HepG2 (cell line): ENCODE results near the gene WDR35. TPM values are rescaled to one million over a fixed set of nuclear protein-coding genes. Genes with fewer than 3 reads are reported as not detected.

ENCODE experiments used
- ATAC-seq: fragments of 200-7000 bp; cut with Tn5 transposase; 3 replicates; pipeline ENCODE4 v1.9.1; 2020; ENCODE audit warnings: mild to moderate bottlenecking, moderate library complexity
- BruUV-seq: library from RNA; stranded (reverse); fragments of 400-500 nt; replicated peaks from 2 replicates; lab custom pipeline; 2021; lab: Mats Ljungman, UMichigan
- CTCF ChIA-PET: fragments of 300-600 bp; formaldehyde crosslinking; extraction: SDS; loops from one replicate; lab custom pipeline; 2021; ENCODE audit warnings: low total read pairs, inconsistent platforms, low intra/inter-chr PET ratio; lab: Yijun Ruan, JAX
- POLR2A ChIA-PET: fragments of 350-600 bp; sonication (Branson Sonifier 250); formaldehyde crosslinking; loops from one replicate; lab custom pipeline; 2020; ENCODE audit warnings: antibody characterized with exemption, inconsistent platforms; lab: Yijun Ruan, JAX
- DNase-seq: peaks from one replicate; pipeline ENCODE4 v3.0.0-alpha.2; 2015; ENCODE audit warnings: low spot score
- FAIRE-seq: peaks from 3 replicates; lab custom pipeline; 2011; peaks lifted over from hg19 to GRCh38; lab: Jason Lieb, UNC
- H2AFZ ChIP-seq: one replicate; pipeline ENCODE4 v1.6.1; 2011; ENCODE audit warnings: low read length, inconsistent platforms
- H3K27ac ChIP-seq: fragments of 300-600 bp; 3 replicates; pipeline ENCODE4 v1.8.0; 2011; ENCODE audit warnings: mixed run types, mild to moderate bottlenecking, mixed read lengths, low read length, inconsistent platforms; ENCODE audit not compliant: insufficient read depth; ENCODE audit errors: extremely low read length
- H3K27me3 ChIP-seq, 2 experiments: fragments of 200-600 bp in 1 of 2; 2 replicates in 1 of 2; 3 replicates in 1 of 2; pipeline versions ENCODE4 v1.6.0 to v1.8.0; 2011; ENCODE audit warnings: low read length in 2 of 2, mild to moderate bottlenecking in 2 of 2, moderate library complexity in 2 of 2, inconsistent platforms in 1 of 2; ENCODE audit not compliant: insufficient read depth in 2 of 2, control insufficient read depth in 1 of 2
- H3K36me3 ChIP-seq, 2 experiments: fragments of 200-600 bp in 1 of 2; replicated peaks in 1 of 2; 2 replicates in 1 of 2; 3 replicates in 1 of 2; pipeline versions ENCODE4 v1.5.1 to v1.8.0; 2011; ENCODE audit warnings: low read length in 2 of 2, inconsistent platforms in 1 of 2; ENCODE audit not compliant: insufficient read depth in 2 of 2, control insufficient read depth in 1 of 2
- H3K4me1 ChIP-seq: 2 replicates; pipeline ENCODE4 v1.5.1; 2012; ENCODE audit warnings: low read length, inconsistent platforms; ENCODE audit not compliant: insufficient read depth
- H3K4me2 ChIP-seq: 2 replicates; pipeline ENCODE4 v1.6.0; 2011; ENCODE audit warnings: low read depth, low read length, inconsistent platforms
- H3K4me3 ChIP-seq, 3 experiments: fragments of 200-600 bp in 1 of 3; sonication (generic), shearing (Covaris generic) in 1 of 3; replicated peaks in 1 of 3; 2 replicates each; pipeline ENCODE4 v1.5.1; 2011 to 2016; ENCODE audit warnings: low read length in 3 of 3, inconsistent platforms in 2 of 3, low read depth in 2 of 3, mild to moderate bottlenecking in 2 of 3, control low read depth in 1 of 3, mixed read lengths in 1 of 3; ENCODE audit not compliant: insufficient read depth in 1 of 3
- H3K79me2 ChIP-seq: one replicate; pipeline ENCODE4 v1.6.1; 2011; ENCODE audit warnings: low read length, inconsistent platforms; ENCODE audit not compliant: insufficient read depth
- H3K9ac ChIP-seq: 2 replicates; pipeline ENCODE4 v1.6.0; 2011; ENCODE audit warnings: mild to moderate bottlenecking, low read depth, low read length, inconsistent platforms; ENCODE audit not compliant: insufficient read depth
- H3K9me3 ChIP-seq: 2 replicates; pipeline ENCODE4 v1.5.1; 2012; ENCODE audit warnings: mild to moderate bottlenecking, low read length
- H4K20me1 ChIP-seq: 2 replicates; pipeline ENCODE4 v1.6.0; 2011; ENCODE audit warnings: inconsistent platforms, mild to moderate bottlenecking, low read length, moderate library complexity; ENCODE audit not compliant: insufficient read depth
- ARNTL ChIP-seq: sonication (generic); formaldehyde crosslinking; IDR thresholded peaks from 2 replicates; pipeline ENCODE4 v1.4.0; 2020; ENCODE audit warnings: mild to moderate bottlenecking, missing genetic modification reagents
- ETV6 ChIP-seq: sonication (generic); formaldehyde crosslinking; conservative IDR thresholded peaks from 2 replicates; pipeline ENCODE4 v1.4.0; 2020; ENCODE audit warnings: missing genetic modification reagents
- HDAC6 ChIP-seq: fragments of 200-600 bp; sonication (generic); IDR thresholded peaks from 2 replicates; pipeline ENCODE4 v1.7.0; 2017; ENCODE audit warnings: mild to moderate bottlenecking, antibody characterized with exemption, low read length, low read depth
- JDP2 ChIP-seq: sonication (generic); formaldehyde crosslinking; IDR thresholded peaks from 2 replicates; pipeline ENCODE4 v1.8.1; 2022; ENCODE audit warnings: missing genetic modification reagents, borderline replicate concordance
- NKX3-1 ChIP-seq: sonication (generic); formaldehyde crosslinking; IDR thresholded peaks from 2 replicates; pipeline ENCODE4 v1.5.0; 2020; ENCODE audit warnings: missing genetic modification reagents
- ONECUT2 ChIP-seq: sonication (generic); formaldehyde crosslinking; IDR thresholded peaks from 2 replicates; pipeline ENCODE4 v1.4.0; 2020; ENCODE audit warnings: missing genetic modification reagents
- PHF5A ChIP-seq: IDR thresholded peaks from one replicate; pipeline ENCODE4 v1.6.1; 2018; ENCODE audit warnings: low read depth, missing genetic modification reagents; ENCODE audit not compliant: unreplicated experiment
- PPARG ChIP-seq: conservative IDR thresholded peaks from 2 replicates; pipeline ENCODE4 v1.6.1; 2016; ENCODE audit warnings: missing biosample characterization, missing genetic modification reagents
- RARG ChIP-seq: sonication (generic); formaldehyde crosslinking; IDR thresholded peaks from 2 replicates; pipeline ENCODE4 v1.4.0; 2020; ENCODE audit warnings: low read depth, mild to moderate bottlenecking, missing genetic modification reagents
- SMARCE1 ChIP-seq: fragments of 450-650 bp; IDR thresholded peaks from 2 replicates; pipeline ENCODE4 v1.6.1; 2017; ENCODE audit warnings: borderline replicate concordance
- THYN1 ChIP-seq: sonication (generic); formaldehyde crosslinking; IDR thresholded peaks from 2 replicates; pipeline ENCODE4 v1.8.1; 2023; ENCODE audit warnings: low read depth, mild to moderate bottlenecking, moderate library complexity, missing genetic modification reagents, borderline replicate concordance
- ZBTB7A ChIP-seq: sonication (generic); formaldehyde crosslinking; IDR thresholded peaks from 2 replicates; pipeline ENCODE4 v1.8.0; 2022; ENCODE audit warnings: mild to moderate bottlenecking, missing genetic modification reagents
- ZFP1 ChIP-seq: IDR thresholded peaks from 2 replicates; pipeline ENCODE4 v1.6.1; 2016
- ZFP62 ChIP-seq: sonication (generic); formaldehyde crosslinking; IDR thresholded peaks from 2 replicates; pipeline ENCODE4 v1.4.0; 2020; ENCODE audit warnings: missing genetic modification reagents
- ZNF777 ChIP-seq: sonication (generic); formaldehyde crosslinking; IDR thresholded peaks from 2 replicates; pipeline ENCODE4 v1.4.0; 2020; ENCODE audit warnings: missing genetic modification reagents
- ZSCAN30 ChIP-seq: sonication (generic); formaldehyde crosslinking; IDR thresholded peaks from 2 replicates; pipeline ENCODE4 v1.5.0; 2020; ENCODE audit warnings: mild to moderate bottlenecking, missing genetic modification reagents
- WGBS: methylation state at CpG from one replicate; pipeline ENCODE4 v1.1.6; 2017; ENCODE audit warnings: low lambda C conversion rate; 5-methylcytosine and 5-hydroxymethylcytosine counted together
- in situ Hi-C: cut with HindIII; loops from 2 replicates; pipeline ENCODE4 v1.10.0; 2017; ENCODE audit warnings: low pct_unique_long_range_greater_than_20kb; ENCODE audit not compliant: extremely low pct_ligation_motif_present
- intact Hi-C: fragments of 100-400 bp; cut with micrococcal nuclease; formaldehyde crosslinking; loops from one replicate; pipeline ENCODE4 v1.10.0; 2022; ENCODE audit not compliant: unreplicated experiment
- polyA plus RNA-seq, 8 experiments: library from polyadenylated mRNA; depleted of rRNA in 3 of 8; stranded (reverse) in 7 of 8; unstranded in 1 of 8; fragments of >200 nt; fragmentation: Illumina TruSeq in 4 of 8; extraction: Trizol in 4 of 8; gene quantifications; 2 replicates each; pipeline versions ENCODE4 v1.2.1 to v1.2.3, GENCODE V29; 2011 to 2016; ENCODE audit warnings: low read depth in 4 of 8, missing spikeins in 1 of 8, mixed read lengths in 1 of 8; ENCODE audit not compliant: insufficient read depth in 1 of 8
- total RNA-seq, 5 experiments: library from RNA; depleted of rRNA; stranded (reverse); fragments of >200 nt; fragmentation: Illumina TruSeq; extraction: Trizol; gene quantifications; 2 replicates each; pipeline ENCODE4 v1.2.3, GENCODE V29; 2016; ENCODE audit warnings: low read depth in 1 of 5
- TF ChIP-seq, protein P1 (sequence below), 2 experiments: IDR thresholded peaks; 2 replicates each; pipeline ENCODE4 v1.6.1; 2011 to 2012; ENCODE audit warnings: low read length in 2 of 2, borderline replicate concordance in 1 of 2, low read depth in 1 of 2, mild to moderate bottlenecking in 1 of 2, moderate library complexity in 1 of 2
- TF ChIP-seq, protein P2 (sequence below): IDR thresholded peaks from 2 replicates; pipeline ENCODE4 v1.6.1; 2018; ENCODE audit warnings: missing genetic modification reagents
- TF ChIP-seq, protein P3 (sequence below): sonication (generic); formaldehyde crosslinking; IDR thresholded peaks from 2 replicates; pipeline ENCODE4 v1.4.0; 2020; ENCODE audit warnings: missing genetic modification reagents

WDR35 gene
- total and polyA plus RNA-seq, 2 of the 13 experiments (the other 11 are each of a cell fraction or from before 2014, with no cell fraction given), result 11.1 to 19.6 TPM

DNA sequence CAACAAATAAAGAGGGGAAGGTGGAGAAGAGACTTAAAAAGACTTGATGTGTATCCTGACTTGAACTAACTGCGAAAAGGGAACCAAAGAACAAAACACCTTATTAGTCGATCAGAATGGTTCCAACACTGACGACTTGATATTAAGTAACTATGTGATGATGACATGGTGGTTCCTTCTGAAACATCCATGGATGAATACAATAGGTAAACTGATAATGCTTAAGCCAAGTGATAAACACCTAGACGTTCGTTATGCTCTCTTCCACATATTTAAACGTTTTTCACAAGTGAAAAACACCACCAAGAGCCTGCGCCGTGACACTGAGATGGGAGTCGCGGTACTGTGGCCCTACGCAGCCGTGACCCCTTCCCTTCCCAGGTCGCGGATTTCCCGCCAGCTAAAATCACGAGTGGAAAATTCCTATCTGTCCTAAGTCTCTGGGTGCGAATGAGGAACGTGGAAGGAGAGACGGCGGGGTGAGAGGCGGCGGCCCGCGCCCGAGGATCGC lies 88.9 kb downstream of the WDR35 start:
- peak; percentile 24 for DNase-seq
- peaks cover 34% of the 10 kb centered on the region for H3K4me1 ChIP-seq
- peak overlapping the region; percentile 96 for H3K4me2 ChIP-seq
- no peak for FAIRE-seq
- peaks cover 55% of the 10 kb centered on the region for H3K79me2 ChIP-seq
- peak overlapping the region; percentile 95 for H3K27ac ChIP-seq
- intact Hi-C loops (loop anchor here (2.0 to 5.0 kb wide), 2 partner anchors 38 to 1099 kb away; no protein-coding TSS in a partner anchor), in situ Hi-C loops (no loop called here)
- no peaks in the 10 kb centered on the region for H3K9me3 ChIP-seq
- POLR2A ChIA-PET, result interaction anchor here (0.6 to 1.4 kb wide), 15 partner anchors 10 to 1341 kb away, joined by 3 to 8 read pairs (median 4); partner anchors contain the start of genes RDH14 and WDR35
- peak overlapping the region; percentile 87 to 89 (median 87) for H3K4me3 ChIP-seq
- H3K9ac ChIP-seq, result peak overlapping the region; percentile 97
- peak overlapping the region; percentile 1 for H2AFZ ChIP-seq
- WGBS, result under 1% methylated on average over 26 of the region's 26 CpGs
- CTCF ChIA-PET, result no interaction called here
- 0 out of 5 replicates have a peak, but pooled peaks cover 0 to 3% of the 10 kb centered on the region in 2 experiments for H3K36me3 ChIP-seq
- H4K20me1 ChIP-seq, result peaks cover 15% of the 10 kb centered on the region; the same call in 1 of the 2 replicates
- no peaks in the 10 kb centered on the region; a peak in 1 of 5 replicates for H3K27me3 ChIP-seq
- no TSS peak for BruUV-seq
- ATAC-seq, result peak; percentile 20
- no peak for TF ChIP-seq HDAC6
- TF ChIP-seq, protein P1, sequence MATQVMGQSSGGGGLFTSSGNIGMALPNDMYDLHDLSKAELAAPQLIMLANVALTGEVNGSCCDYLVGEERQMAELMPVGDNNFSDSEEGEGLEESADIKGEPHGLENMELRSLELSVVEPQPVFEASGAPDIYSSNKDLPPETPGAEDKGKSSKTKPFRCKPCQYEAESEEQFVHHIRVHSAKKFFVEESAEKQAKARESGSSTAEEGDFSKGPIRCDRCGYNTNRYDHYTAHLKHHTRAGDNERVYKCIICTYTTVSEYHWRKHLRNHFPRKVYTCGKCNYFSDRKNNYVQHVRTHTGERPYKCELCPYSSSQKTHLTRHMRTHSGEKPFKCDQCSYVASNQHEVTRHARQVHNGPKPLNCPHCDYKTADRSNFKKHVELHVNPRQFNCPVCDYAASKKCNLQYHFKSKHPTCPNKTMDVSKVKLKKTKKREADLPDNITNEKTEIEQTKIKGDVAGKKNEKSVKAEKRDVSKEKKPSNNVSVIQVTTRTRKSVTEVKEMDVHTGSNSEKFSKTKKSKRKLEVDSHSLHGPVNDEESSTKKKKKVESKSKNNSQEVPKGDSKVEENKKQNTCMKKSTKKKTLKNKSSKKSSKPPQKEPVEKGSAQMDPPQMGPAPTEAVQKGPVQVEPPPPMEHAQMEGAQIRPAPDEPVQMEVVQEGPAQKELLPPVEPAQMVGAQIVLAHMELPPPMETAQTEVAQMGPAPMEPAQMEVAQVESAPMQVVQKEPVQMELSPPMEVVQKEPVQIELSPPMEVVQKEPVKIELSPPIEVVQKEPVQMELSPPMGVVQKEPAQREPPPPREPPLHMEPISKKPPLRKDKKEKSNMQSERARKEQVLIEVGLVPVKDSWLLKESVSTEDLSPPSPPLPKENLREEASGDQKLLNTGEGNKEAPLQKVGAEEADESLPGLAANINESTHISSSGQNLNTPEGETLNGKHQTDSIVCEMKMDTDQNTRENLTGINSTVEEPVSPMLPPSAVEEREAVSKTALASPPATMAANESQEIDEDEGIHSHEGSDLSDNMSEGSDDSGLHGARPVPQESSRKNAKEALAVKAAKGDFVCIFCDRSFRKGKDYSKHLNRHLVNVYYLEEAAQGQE (IDR thresholded peaks at IDR 0.05; ENCODE audit: borderline replicate concordance in 1 of 2, low read depth in 1 of 2, low read length in 2 of 2), result 0 out of 4 replicates have a peak, but pooled peaks of 1 of the 2 experiments have one; percentile 29
- TF ChIP-seq ZBTB7A (CRISPR knock-in tag), result 0 out of 2 replicates have a peak, but pooled peaks have one; percentile 9
- no peak for TF ChIP-seq PPARG
- TF ChIP-seq, protein P2, sequence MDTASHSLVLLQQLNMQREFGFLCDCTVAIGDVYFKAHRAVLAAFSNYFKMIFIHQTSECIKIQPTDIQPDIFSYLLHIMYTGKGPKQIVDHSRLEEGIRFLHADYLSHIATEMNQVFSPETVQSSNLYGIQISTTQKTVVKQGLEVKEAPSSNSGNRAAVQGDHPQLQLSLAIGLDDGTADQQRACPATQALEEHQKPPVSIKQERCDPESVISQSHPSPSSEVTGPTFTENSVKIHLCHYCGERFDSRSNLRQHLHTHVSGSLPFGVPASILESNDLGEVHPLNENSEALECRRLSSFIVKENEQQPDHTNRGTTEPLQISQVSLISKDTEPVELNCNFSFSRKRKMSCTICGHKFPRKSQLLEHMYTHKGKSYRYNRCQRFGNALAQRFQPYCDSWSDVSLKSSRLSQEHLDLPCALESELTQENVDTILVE (CRISPR knock-in tag), result no peak
- TF ChIP-seq RARG (CRISPR knock-in tag), result no peak
- TF ChIP-seq NKX3-1 (CRISPR knock-in tag), result no peak
- no peak for TF ChIP-seq PHF5A (CRISPR knock-in tag)
- TF ChIP-seq, protein P3, sequence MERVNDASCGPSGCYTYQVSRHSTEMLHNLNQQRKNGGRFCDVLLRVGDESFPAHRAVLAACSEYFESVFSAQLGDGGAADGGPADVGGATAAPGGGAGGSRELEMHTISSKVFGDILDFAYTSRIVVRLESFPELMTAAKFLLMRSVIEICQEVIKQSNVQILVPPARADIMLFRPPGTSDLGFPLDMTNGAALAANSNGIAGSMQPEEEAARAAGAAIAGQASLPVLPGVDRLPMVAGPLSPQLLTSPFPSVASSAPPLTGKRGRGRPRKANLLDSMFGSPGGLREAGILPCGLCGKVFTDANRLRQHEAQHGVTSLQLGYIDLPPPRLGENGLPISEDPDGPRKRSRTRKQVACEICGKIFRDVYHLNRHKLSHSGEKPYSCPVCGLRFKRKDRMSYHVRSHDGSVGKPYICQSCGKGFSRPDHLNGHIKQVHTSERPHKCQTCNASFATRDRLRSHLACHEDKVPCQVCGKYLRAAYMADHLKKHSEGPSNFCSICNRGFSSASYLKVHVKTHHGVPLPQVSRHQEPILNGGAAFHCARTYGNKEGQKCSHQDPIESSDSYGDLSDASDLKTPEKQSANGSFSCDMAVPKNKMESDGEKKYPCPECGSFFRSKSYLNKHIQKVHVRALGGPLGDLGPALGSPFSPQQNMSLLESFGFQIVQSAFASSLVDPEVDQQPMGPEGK, result no peak
- no peak for TF ChIP-seq ARNTL (CRISPR knock-in tag)
- no peak for TF ChIP-seq JDP2 (CRISPR knock-in tag)
- TF ChIP-seq ONECUT2, result no peak
- no peak for TF ChIP-seq SMARCE1
- no peak for TF ChIP-seq ZFP1 (CRISPR knock-in tag)
- TF ChIP-seq THYN1, result no peak
- peak; percentile 38; the same call in 1 of the 2 replicates for TF ChIP-seq ZSCAN30 (CRISPR knock-in tag)
- no peak for TF ChIP-seq ZFP62 (CRISPR knock-in tag)
- TF ChIP-seq ZNF777 (CRISPR knock-in tag), result no peak
- TF ChIP-seq ETV6 (CRISPR knock-in tag), result no peak
